SK-N-SH treated with all-trans-retinoic acid at 6 μM for 48 hours (cell line): ENCODE measurements around the gene QSOX1.

Experiments used
- ATAC-seq: fragments of 200-7000 bp; cut with Tn5 transposase; 3 replicates; pipeline ENCODE4 v1.9.1; 2020; ENCODE audit warnings: mild to moderate bottlenecking, moderate library complexity
- ARNTL ChIP-seq: fragments of 450-650 bp; formaldehyde crosslinking; IDR thresholded peaks from 2 replicates; pipeline ENCODE4 v1.5.0; 2020; ENCODE audit warnings: low read depth, mild to moderate bottlenecking, moderate library complexity, borderline replicate concordance
- BACH2 ChIP-seq: fragments of 250-450 bp; sonication (Bioruptor Pico); IDR thresholded peaks from 2 replicates; pipeline ENCODE4 v1.9.0; 2021; ENCODE audit warnings: mild to moderate bottlenecking, borderline replicate concordance
- CREB5 ChIP-seq: fragments of 250-450 bp; sonication (Bioruptor Pico); IDR thresholded peaks from 2 replicates; pipeline ENCODE4 v1.5.1; 2020; ENCODE audit warnings: low read depth, mild to moderate bottlenecking, moderate library complexity
- CSDC2 ChIP-seq: fragments of 250-450 bp; sonication (Bioruptor Pico); IDR thresholded peaks from 2 replicates; pipeline ENCODE4 v1.5.0; 2020; ENCODE audit warnings: mild to moderate bottlenecking, moderate library complexity
- GLIS3 ChIP-seq: fragments of 250-450 bp; sonication (Bioruptor Pico); IDR thresholded peaks from 2 replicates; pipeline ENCODE4 v1.5.0; 2020; ENCODE audit warnings: mild to moderate bottlenecking, moderate library complexity
- OSR1 ChIP-seq: fragments of 250-450 bp; sonication (Bioruptor Pico); IDR thresholded peaks from 2 replicates; pipeline ENCODE4 v1.8.0; 2022; ENCODE audit warnings: moderate library complexity, mild to moderate bottlenecking, inconsistent platforms
- PATZ1 ChIP-seq: fragments of 250-450 bp; sonication (Bioruptor Pico); IDR thresholded peaks from 2 replicates; pipeline ENCODE4 v1.8.0; 2020; ENCODE audit warnings: mild to moderate bottlenecking, moderate library complexity, borderline replicate concordance
- PPARA ChIP-seq: fragments of 250-450 bp; sonication (Bioruptor Pico); IDR thresholded peaks from 2 replicates; pipeline ENCODE4 v1.5.0; 2020; ENCODE audit warnings: mild to moderate bottlenecking, borderline replicate concordance
- RARB ChIP-seq: fragments of 250-450 bp; sonication (Bioruptor Pico); IDR thresholded peaks from 2 replicates; pipeline ENCODE4 v1.8.0; 2021; ENCODE audit warnings: mild to moderate bottlenecking, moderate library complexity
- SNAI2 ChIP-seq: fragments of 250-450 bp; sonication (Bioruptor Pico); IDR thresholded peaks from 2 replicates; pipeline ENCODE4 v1.5.0; 2020; ENCODE audit warnings: mild to moderate bottlenecking, moderate library complexity
- TCF4 ChIP-seq: fragments of 250-450 bp; sonication (Bioruptor Pico); IDR thresholded peaks from 2 replicates; pipeline ENCODE4 v1.8.0; 2021; ENCODE audit warnings: mild to moderate bottlenecking, moderate library complexity, borderline replicate concordance
- TOX ChIP-seq: fragments of 250-450 bp; sonication (Bioruptor Pico); IDR thresholded peaks from 2 replicates; pipeline ENCODE4 v1.8.0; 2021; ENCODE audit warnings: mild to moderate bottlenecking, moderate library complexity, borderline replicate concordance
- ZC3H10 ChIP-seq: fragments of 250-450 bp; sonication (Bioruptor Pico); IDR thresholded peaks from 2 replicates; pipeline ENCODE4 v1.5.1; 2021; ENCODE audit warnings: mild to moderate bottlenecking, moderate library complexity
- ZFP3 ChIP-seq: fragments of 250-450 bp; sonication (Bioruptor Pico); IDR thresholded peaks from 2 replicates; pipeline ENCODE4 v1.5.0; 2020; ENCODE audit warnings: mild to moderate bottlenecking, moderate library complexity
- ZFP30 ChIP-seq: fragments of 450-650 bp; formaldehyde crosslinking; IDR thresholded peaks from 2 replicates; pipeline ENCODE4 v1.5.0; 2022; ENCODE audit warnings: mild to moderate bottlenecking, moderate library complexity
- ZNF8 ChIP-seq: fragments of 450-650 bp; formaldehyde crosslinking; IDR thresholded peaks from 2 replicates; pipeline ENCODE4 v1.5.0; 2020; ENCODE audit warnings: mild to moderate bottlenecking, moderate library complexity
- TF ChIP-seq, protein P1 (sequence below): fragments of 250-450 bp; sonication (Bioruptor Pico); IDR thresholded peaks from 2 replicates; pipeline ENCODE4 v1.8.0; 2021; ENCODE audit warnings: low read depth, mild to moderate bottlenecking, moderate library complexity, borderline replicate concordance
- TF ChIP-seq, protein P2 (sequence below): fragments of 250-450 bp; sonication (Bioruptor Pico); IDR thresholded peaks from 2 replicates; pipeline ENCODE4 v1.5.0; 2020; ENCODE audit warnings: mild to moderate bottlenecking, moderate library complexity
- TF ChIP-seq, protein P3 (sequence below): fragments of 250-450 bp; sonication (Bioruptor Pico); IDR thresholded peaks from 2 replicates; pipeline ENCODE4 v1.5.1; 2021; ENCODE audit warnings: mild to moderate bottlenecking, moderate library complexity

QSOX1 gene

GRCh38 chr1:180241716-180242544 lies 87.3 kb downstream of the QSOX1 start:
- peak; percentile 80 for ATAC-seq
- TF ChIP-seq, protein P1, sequence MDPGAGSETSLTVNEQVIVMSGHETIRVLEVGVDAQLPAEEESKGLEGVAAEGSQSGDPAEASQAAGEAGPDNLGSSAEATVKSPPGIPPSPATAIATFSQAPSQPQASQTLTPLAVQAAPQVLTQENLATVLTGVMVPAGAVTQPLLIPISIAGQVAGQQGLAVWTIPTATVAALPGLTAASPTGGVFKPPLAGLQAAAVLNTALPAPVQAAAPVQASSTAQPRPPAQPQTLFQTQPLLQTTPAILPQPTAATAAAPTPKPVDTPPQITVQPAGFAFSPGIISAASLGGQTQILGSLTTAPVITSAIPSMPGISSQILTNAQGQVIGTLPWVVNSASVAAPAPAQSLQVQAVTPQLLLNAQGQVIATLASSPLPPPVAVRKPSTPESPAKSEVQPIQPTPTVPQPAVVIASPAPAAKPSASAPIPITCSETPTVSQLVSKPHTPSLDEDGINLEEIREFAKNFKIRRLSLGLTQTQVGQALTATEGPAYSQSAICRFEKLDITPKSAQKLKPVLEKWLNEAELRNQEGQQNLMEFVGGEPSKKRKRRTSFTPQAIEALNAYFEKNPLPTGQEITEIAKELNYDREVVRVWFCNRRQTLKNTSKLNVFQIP (CRISPR knock-in tag), result no peak
- TF ChIP-seq, protein P2, sequence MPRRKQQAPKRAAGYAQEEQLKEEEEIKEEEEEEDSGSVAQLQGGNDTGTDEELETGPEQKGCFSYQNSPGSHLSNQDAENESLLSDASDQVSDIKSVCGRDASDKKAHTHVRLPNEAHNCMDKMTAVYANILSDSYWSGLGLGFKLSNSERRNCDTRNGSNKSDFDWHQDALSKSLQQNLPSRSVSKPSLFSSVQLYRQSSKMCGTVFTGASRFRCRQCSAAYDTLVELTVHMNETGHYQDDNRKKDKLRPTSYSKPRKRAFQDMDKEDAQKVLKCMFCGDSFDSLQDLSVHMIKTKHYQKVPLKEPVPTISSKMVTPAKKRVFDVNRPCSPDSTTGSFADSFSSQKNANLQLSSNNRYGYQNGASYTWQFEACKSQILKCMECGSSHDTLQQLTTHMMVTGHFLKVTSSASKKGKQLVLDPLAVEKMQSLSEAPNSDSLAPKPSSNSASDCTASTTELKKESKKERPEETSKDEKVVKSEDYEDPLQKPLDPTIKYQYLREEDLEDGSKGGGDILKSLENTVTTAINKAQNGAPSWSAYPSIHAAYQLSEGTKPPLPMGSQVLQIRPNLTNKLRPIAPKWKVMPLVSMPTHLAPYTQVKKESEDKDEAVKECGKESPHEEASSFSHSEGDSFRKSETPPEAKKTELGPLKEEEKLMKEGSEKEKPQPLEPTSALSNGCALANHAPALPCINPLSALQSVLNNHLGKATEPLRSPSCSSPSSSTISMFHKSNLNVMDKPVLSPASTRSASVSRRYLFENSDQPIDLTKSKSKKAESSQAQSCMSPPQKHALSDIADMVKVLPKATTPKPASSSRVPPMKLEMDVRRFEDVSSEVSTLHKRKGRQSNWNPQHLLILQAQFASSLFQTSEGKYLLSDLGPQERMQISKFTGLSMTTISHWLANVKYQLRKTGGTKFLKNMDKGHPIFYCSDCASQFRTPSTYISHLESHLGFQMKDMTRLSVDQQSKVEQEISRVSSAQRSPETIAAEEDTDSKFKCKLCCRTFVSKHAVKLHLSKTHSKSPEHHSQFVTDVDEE (CRISPR knock-in tag), result no peak
- TF ChIP-seq TCF4 (CRISPR knock-in tag) (no peak), PATZ1 (CRISPR knock-in tag) (no peak), OSR1 (CRISPR knock-in tag) (no peak), GLIS3 (CRISPR knock-in tag) (no peak), ARNTL (CRISPR knock-in tag) (no peak), ZC3H10 (CRISPR knock-in tag) (no peak), CSDC2 (CRISPR knock-in tag) (no peak), CREB5 (CRISPR knock-in tag) (no peak), PPARA (CRISPR knock-in tag) (no peak), RARB (CRISPR knock-in tag) (no peak), ZNF8 (CRISPR knock-in tag) (no peak), SNAI2 (no peak)
- TF ChIP-seq, protein P3, sequence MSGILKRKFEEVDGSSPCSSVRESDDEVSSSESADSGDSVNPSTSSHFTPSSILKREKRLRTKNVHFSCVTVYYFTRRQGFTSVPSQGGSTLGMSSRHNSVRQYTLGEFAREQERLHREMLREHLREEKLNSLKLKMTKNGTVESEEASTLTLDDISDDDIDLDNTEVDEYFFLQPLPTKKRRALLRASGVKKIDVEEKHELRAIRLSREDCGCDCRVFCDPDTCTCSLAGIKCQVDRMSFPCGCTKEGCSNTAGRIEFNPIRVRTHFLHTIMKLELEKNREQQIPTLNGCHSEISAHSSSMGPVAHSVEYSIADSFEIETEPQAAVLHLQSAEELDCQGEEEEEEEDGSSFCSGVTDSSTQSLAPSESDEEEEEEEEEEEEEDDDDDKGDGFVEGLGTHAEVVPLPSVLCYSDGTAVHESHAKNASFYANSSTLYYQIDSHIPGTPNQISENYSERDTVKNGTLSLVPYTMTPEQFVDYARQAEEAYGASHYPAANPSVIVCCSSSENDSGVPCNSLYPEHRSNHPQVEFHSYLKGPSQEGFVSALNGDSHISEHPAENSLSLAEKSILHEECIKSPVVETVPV (CRISPR knock-in tag), result no peak

DNA sequence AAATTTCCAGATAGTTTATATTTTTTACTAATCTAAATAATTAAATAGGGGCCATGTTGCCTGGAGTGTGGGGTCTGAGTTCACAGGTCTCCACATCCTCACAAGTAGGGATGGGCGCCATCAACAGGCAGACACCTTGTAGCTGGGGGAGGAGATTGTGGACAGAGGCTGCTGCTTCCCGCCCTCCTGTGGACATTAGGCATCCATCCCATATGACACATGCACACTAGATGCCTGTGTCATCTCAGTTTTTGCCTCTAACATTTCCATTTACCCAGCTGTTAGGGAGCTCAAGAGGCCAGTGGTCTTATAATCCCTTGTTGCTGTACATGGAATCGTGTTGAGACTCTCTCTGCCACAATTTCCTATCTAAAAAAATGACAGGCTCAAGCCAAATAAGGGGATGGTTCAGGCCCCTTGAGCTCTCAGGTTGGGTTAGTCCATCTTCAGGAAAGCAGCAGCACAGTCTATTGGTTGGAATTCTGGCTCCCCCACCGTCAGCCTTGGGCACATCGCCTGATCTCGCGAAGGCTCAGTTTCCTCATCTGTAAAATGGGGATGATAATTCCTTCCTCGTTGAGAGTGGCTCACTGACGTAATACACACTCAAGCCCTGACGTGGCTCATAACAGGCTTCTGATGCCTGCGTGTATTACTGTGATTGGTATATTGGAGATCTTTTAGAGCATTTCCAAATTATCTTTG lies 89.0 kb downstream of the QSOX1 start:
- no peak for ATAC-seq
- TF ChIP-seq, protein P1 (CRISPR knock-in tag), result no peak
- TF ChIP-seq TOX (CRISPR knock-in tag) (no peak), ZFP30 (CRISPR knock-in tag) (no peak), BACH2 (no peak), SNAI2 (no peak), ZFP3 (CRISPR knock-in tag) (no peak), PPARA (CRISPR knock-in tag) (no peak), CREB5 (CRISPR knock-in tag) (no peak), TCF4 (CRISPR knock-in tag) (no peak), RARB (CRISPR knock-in tag) (no peak), ZNF8 (CRISPR knock-in tag) (no peak), GLIS3 (CRISPR knock-in tag) (no peak)
- TF ChIP-seq, protein P2 (CRISPR knock-in tag), result no peak
- TF ChIP-seq, all 23 proteins: peak for 0
